ENCODE results near the gene PLA2G7.

PLA2G7 gene

GRCh38 chr6:46655803-46656202 is 79.4 kb downstream of the PLA2G7 start:
- H2AFZ ChIP-seq (ENCODE audit: low read depth): no peak overlapping the region
- H3K27ac ChIP-seq: no peak overlapping the region
- no peaks in the 10 kb centered on the region for H3K36me3 ChIP-seq (ENCODE audit: insufficient read depth)
- no peaks in the 10 kb centered on the region for H3K79me2 ChIP-seq (ENCODE audit: insufficient read depth, low read depth)
- no peak overlapping the region for H3K9ac ChIP-seq
- H3K4me2 ChIP-seq: no peak overlapping the region
- TF ChIP-seq CTCF (conservative IDR thresholded peaks at IDR 0.05; ENCODE audit: low read depth, low read length): no peak
- H3K27me3 ChIP-seq (ENCODE audit: insufficient read depth, low read depth): no peaks in the 10 kb centered on the region
- H3K4me1 ChIP-seq (ENCODE audit: low read depth, poor library complexity, severe bottlenecking): peaks cover 13% of the 10 kb centered on the region
- H4K20me1 ChIP-seq (ENCODE audit: insufficient read depth): no peaks in the 10 kb centered on the region
- no peak overlapping the region for H3K4me3 ChIP-seq (IDR thresholded peaks at IDR 0.05; ENCODE audit: insufficient read depth, low read depth, low read length)
